ENCODE results near the gene PRKCE. TPM values are rescaled to one million over a fixed set of nuclear protein-coding genes. Genes with fewer than 3 reads are reported as not detected.
A peak's percentile ranks its signal among the peaks of the same experiment; 100 is the strongest.

Gene PRKCE
- total RNA-seq, 4 donors from 2014 or later: 5.9 to 21.2 (median 18.5) TPM

DNA sequence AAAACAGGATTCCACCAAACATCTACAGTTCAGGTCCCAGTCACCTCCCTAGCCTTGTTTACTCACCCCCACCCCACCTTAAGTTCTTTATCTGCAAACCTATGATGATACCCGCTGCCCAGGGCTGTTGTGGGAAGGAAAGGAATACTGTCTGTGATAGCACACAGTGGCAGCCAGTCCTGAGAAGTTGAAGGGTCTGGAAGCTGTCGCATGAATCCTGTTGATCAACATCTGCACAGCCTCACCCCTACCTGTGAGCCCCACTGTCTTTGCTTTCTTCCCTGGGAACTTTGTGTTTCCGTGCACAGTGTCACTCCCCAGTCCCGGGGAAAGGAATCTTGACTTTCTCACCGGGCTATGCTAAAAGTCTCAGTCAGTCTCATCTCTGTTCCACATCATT is 485.0 kb downstream of the PRKCE start:
- H3K27me3 ChIP-seq: no peaks in the 10 kb centered on the region
- peaks cover 0 to 23% (median 11%) of the 10 kb centered on the region in 3 donors for H3K4me1 ChIP-seq
- WGBS, 2 donors (ENCODE audit: low coverage in 1 of 2): 85 to 90% methylated on average over 5 of the region's 5 CpGs
- no peaks in the 10 kb centered on the region for H3K36me3 ChIP-seq
- no peak for TF ChIP-seq POLR2A (IDR thresholded peaks at IDR 0.05)
- no peak for ATAC-seq
- H3K4me3 ChIP-seq: no peak overlapping the region
- peak overlapping the region in 3 of 4 donors; percentile 18 to 35 (median 21) for H3K27ac ChIP-seq
- no peaks in the 10 kb centered on the region for H3K9me3 ChIP-seq

DNA sequence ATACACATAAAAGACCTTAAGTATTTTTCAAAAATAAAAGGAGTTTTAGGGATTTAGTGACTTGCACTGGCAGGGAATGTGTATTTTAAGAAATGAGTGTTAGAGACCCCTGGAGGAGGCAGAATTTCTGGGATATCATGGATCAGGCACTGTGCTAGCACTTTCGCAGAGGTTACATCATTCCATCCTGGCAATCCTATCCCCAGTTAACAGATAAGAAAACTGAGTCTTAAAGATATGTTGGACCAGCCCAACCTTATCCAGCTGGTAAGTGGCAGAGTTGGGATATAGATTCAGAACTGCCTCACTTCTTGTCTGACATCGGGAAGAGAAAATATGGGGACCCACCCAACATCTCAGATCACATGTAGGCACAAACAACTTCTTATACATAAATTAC is 485.5 kb downstream of the PRKCE start:
- Histone ChIP-seq H3K36me3 (no peaks in the 10 kb centered on the region), H3K9me3 (no peaks in the 10 kb centered on the region), H3K27ac (no peak overlapping the region), H3K4me3 (no peak overlapping the region), H3K27me3 (no peaks in the 10 kb centered on the region), H3K4me1 (peaks cover 0 to 23% (median 11%) of the 10 kb centered on the region in 3 donors)
- no peak for TF ChIP-seq POLR2A (IDR thresholded peaks at IDR 0.05)
- TF ChIP-seq CTCF (IDR thresholded peaks at IDR 0.05): no peak
- no peak for TF ChIP-seq EP300 (IDR thresholded peaks at IDR 0.05)
- TF ChIP-seq POLR2AphosphoS5 (IDR thresholded peaks at IDR 0.05): no peak
- no peak for ATAC-seq
- 90 to 100% methylated on average over 2 of the region's 2 CpGs for WGBS, 2 donors (ENCODE audit: low coverage in 1 of 2)

DNA sequence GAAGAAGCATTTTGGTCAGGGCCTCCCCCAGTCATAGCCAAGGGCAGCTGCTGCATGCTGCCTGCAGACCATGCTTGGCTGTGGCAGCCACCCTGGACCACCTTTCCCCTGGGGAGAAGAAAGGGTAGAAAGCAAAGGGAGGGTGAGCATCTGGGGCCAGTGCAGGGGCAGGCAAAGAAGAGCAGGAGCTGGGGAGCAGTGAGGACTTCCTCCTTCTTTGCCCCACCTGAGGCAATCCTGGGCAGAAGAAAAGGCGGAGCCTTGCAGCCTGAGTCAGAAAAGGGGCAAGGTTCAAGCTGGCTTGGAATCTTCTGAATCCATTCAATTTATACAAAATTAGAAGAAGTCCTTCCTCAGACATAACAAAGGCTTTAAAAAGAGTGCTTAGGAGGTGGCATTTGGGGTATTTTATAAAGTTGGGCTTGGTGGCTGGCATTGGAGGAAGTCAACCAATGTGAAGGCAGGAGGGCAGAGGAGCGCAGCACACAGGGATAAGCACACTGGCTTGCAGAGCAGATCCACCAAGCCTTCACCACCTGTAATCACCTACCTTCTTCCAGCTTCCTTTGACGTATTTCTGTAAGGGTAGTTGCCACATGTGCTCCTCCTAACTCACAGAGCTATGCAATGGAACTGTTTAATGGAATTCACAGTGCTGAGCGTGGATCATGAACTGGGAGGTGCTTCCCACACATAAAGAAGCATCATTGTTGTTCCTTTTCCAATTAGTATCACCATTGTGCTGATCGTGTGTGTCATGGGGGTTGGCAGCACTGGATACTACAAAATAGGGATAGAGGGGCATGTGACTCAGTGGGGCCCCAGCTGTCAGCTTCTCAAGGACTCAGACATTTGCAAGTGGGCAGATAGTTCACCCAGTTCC is 491.3 kb downstream of the PRKCE start:
- ATAC-seq: no peak
- Histone ChIP-seq H3K4me1 (no peaks in the 10 kb centered on the region), H3K9me3 (no peaks in the 10 kb centered on the region), H3K27me3 (no peaks in the 10 kb centered on the region), H3K27ac (no peak overlapping the region), H3K4me3 (no peak overlapping the region), H3K36me3 (peaks cover 0 to 29% of the 10 kb centered on the region in 2 donors)
- 89 to 96% methylated on average over 4 of the region's 5 CpGs for WGBS, 2 donors (ENCODE audit: low coverage in 1 of 2)
- TF ChIP-seq POLR2A (IDR thresholded peaks at IDR 0.05) (no peak), EP300 (IDR thresholded peaks at IDR 0.05) (no peak), CTCF (IDR thresholded peaks at IDR 0.05) (no peak), POLR2AphosphoS5 (IDR thresholded peaks at IDR 0.05) (no peak)

DNA sequence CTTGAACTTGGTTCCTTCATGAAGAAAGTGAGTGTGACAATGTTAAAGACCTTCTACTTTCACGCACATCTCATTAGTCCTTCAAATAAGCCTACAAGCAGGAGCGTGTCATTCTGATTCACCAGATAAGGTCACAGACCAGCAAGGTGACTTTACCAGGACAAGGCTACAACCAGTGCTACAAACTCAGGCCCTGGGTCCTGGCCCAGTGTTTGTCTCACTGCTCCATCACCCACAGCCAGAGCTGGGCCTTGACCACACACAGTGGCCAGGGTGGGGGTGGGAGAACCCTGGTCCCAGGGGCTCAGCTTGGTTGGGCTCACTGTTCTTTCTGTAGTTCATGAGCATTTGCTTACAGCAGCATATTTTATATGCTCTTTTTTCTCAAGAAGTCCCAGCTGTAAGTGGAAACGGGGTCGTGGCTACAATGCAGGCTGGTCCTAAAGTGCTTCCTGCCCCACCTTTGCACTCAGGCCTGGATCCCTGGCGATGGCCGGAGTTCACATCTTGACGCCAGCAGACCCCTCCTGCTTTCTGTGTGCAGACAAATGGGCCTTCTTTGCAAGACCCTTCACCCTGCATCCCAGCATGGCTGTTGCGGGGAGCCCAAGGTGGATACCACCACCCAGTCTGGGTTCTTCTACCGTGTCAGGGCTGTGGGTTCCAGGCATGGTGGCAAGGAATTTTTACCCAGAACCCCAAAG is 492.1 kb downstream of the PRKCE start:
- TF ChIP-seq CTCF (IDR thresholded peaks at IDR 0.05) (no peak), EP300 (IDR thresholded peaks at IDR 0.05) (no peak), POLR2AphosphoS5 (IDR thresholded peaks at IDR 0.05) (no peak), POLR2A (IDR thresholded peaks at IDR 0.05) (no peak)
- Histone ChIP-seq H3K27ac (no peak overlapping the region), H3K4me1 (no peaks in the 10 kb centered on the region), H3K27me3 (no peaks in the 10 kb centered on the region), H3K36me3 (peaks cover 0 to 37% of the 10 kb centered on the region in 2 donors), H3K4me3 (no peak overlapping the region), H3K9me3 (no peaks in the 10 kb centered on the region)
- ATAC-seq: no peak
- 93 to 95% methylated on average over 2 to 3 of the region's 9 CpGs for WGBS, 2 donors (ENCODE audit: low coverage in 1 of 2)

DNA sequence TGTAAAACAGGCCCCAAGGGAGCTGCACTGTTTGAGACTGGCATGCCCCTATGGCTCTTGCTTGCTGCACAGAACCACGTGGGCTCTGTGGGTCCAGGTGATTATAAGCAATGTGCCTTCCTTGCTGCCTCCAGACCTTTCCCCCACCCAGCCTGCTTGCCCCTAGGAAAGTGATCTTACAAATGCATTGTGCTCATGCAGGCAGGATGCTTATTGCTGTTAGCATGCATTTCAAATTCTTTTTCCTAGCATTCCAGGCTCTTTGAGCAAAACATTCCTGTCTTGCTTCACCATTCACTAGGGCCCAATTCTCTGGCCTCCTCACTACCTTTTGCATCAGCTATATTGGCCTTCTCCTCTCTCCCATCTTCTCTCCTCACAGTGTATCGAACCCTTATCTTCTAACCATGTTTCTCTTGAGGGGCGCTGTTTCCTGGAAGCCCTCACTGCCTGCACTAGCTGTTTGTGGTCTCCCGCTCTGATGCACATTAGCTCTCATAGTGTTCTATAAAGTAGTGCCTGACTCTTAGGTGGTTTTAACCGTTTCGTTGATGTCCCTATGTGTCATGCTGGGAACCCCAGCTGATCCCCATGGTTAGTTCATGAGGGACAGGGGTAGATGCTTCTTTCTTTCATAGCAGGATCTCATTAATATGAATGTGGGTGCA is 492.8 kb downstream of the PRKCE start:
- TF ChIP-seq POLR2A (IDR thresholded peaks at IDR 0.05) (no peak), POLR2AphosphoS5 (IDR thresholded peaks at IDR 0.05) (no peak), EP300 (IDR thresholded peaks at IDR 0.05) (no peak), CTCF (IDR thresholded peaks at IDR 0.05) (no peak)
- Histone ChIP-seq H3K27ac (no peak overlapping the region), H3K4me3 (no peak overlapping the region), H3K36me3 (peaks cover 0 to 39% of the 10 kb centered on the region in 2 donors), H3K9me3 (no peaks in the 10 kb centered on the region), H3K27me3 (no peaks in the 10 kb centered on the region), H3K4me1 (no peaks in the 10 kb centered on the region)
- WGBS, 2 donors (ENCODE audit: low coverage in 1 of 2): 95 to 100% methylated on average over 2 to 5 of the region's 6 CpGs
- ATAC-seq: no peak
